ENCODE measurements around the gene TRIM52. TPM values are rescaled to one million over a fixed set of nuclear protein-coding genes. Genes with fewer than 3 reads are reported as not detected.
A peak's percentile ranks its signal among the peaks of the same experiment; 100 is the strongest.

Gene TRIM52
- total and polyA plus RNA-seq, 2 of the 13 experiments (the other 11 are each of a cell fraction or from before 2014, with no cell fraction given): 7.2 to 11.6 TPM

GRCh38 chr5:181236471-181236870 is 24.5 kb downstream of the TRIM52 start (continued):
- TF ChIP-seq POLR2G (IDR thresholded peaks at IDR 0.05; ENCODE audit: low read depth, low read length) (peak; percentile 13; the same call in 1 of the 2 replicates), RBM22 (optimal IDR thresholded peaks at IDR 0.05; ENCODE audit: low read length) (peak; percentile 4)

DNA sequence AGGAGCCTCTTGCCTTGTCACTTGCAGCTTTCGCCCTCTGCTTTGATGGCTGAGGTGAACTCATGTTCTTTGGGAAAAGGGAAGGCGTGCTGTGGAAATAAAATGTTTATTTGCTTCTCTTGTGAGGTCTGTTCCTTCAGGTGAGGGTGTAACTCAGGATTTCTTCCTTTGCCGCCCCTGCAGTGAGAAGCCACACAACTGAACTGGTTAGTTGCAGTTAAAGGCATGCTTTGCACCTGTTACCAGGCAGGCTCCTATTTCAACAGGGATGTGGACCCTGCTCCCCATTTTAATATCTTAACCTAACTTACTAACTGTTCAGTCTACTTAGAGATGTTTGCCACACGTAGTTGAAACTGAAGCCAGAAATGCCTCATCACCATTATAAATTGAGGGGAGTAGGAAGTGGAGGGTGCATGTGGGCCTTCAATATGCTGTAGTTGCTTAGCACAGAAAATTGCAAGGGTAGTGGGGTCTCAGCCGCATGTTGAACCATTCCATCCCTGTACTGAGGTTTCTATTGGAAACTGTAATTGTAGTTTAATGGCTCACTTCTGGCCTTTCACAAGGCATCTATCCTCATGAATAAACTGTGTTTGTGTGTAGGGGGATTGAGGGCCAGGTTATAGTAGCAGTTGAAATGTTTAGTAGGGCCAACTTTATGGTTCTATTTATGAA is 25.1 kb downstream of the TRIM52 start:
- POLR2A ChIA-PET: interaction anchor here (1.8 to 4.3 kb wide), 3 partner anchors 9 to 44 kb away, joined by 5 to 41 read pairs (median 25); partner anchors contain the start of genes RACK1 and TRIM41
- TF ChIP-seq ZNF292 (CRISPR knock-in tag; IDR thresholded peaks at IDR 0.05; ENCODE audit: borderline replicate concordance, low read depth) (no peak), ZNF678 (CRISPR knock-in tag; IDR thresholded peaks at IDR 0.05) (no peak), TRIM22 (IDR thresholded peaks at IDR 0.05) (no peak), IKZF5 (CRISPR knock-in tag; IDR thresholded peaks at IDR 0.05) (no peak), NONO (IDR thresholded peaks at IDR 0.05) (no peak), NONO (CRISPR knock-in tag; conservative IDR thresholded peaks at IDR 0.05) (0 out of 2 replicates have a peak, but pooled peaks have one; percentile 22), POLR2AphosphoS2 (IDR thresholded peaks at IDR 0.05; ENCODE audit: low read depth, low read length) (peak; percentile 92), RBFOX2 (IDR thresholded peaks at IDR 0.05; ENCODE audit: low read depth, low read length) (peak; percentile 70; the same call in 1 of the 2 replicates), MAFF (IDR thresholded peaks at IDR 0.05; ENCODE audit: low read depth, low read length) (peak; percentile 37; the same call in 1 of the 2 replicates), PAX8 (CRISPR knock-in tag; IDR thresholded peaks at IDR 0.05; ENCODE audit: borderline replicate concordance) (no peak), FOXO1 (CRISPR knock-in tag; IDR thresholded peaks at IDR 0.05) (no peak), POLR2AphosphoS5 (IDR thresholded peaks at IDR 0.05; ENCODE audit: low read depth, low read length) (peak; percentile 66), POLR2G (IDR thresholded peaks at IDR 0.05; ENCODE audit: low read depth, low read length) (peak; percentile 59), ZNF235 (CRISPR knock-in tag; IDR thresholded peaks at IDR 0.05; ENCODE audit: borderline replicate concordance) (no peak), ZSCAN25 (CRISPR knock-in tag; IDR thresholded peaks at IDR 0.05) (no peak), RBM22 (optimal IDR thresholded peaks at IDR 0.05; ENCODE audit: low read length) (peak; percentile 99), POLR2A (IDR thresholded peaks at IDR 0.05; ENCODE audit: insufficient read depth in 1 of 2, low read depth in 2 of 2, low read length in 2 of 2) (peak; percentile 33 to 63; a peak in 3 of 4 replicates), PRMT3 (CRISPR knock-in tag; IDR thresholded peaks at IDR 0.05; ENCODE audit: borderline replicate concordance, low read depth) (0 out of 2 replicates have a peak, but pooled peaks have one; percentile 22)
- TF ChIP-seq, protein P1, sequence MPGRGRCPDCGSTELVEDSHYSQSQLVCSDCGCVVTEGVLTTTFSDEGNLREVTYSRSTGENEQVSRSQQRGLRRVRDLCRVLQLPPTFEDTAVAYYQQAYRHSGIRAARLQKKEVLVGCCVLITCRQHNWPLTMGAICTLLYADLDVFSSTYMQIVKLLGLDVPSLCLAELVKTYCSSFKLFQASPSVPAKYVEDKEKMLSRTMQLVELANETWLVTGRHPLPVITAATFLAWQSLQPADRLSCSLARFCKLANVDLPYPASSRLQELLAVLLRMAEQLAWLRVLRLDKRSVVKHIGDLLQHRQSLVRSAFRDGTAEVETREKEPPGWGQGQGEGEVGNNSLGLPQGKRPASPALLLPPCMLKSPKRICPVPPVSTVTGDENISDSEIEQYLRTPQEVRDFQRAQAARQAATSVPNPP (CRISPR knock-in tag; IDR thresholded peaks at IDR 0.05): 0 out of 2 replicates have a peak, but pooled peaks have one; percentile 34

More for the DNA sequence above, 25.1 kb downstream of the TRIM52 start:
- Histone ChIP-seq H3K4me1 (ENCODE audit: insufficient read depth, low read length) (peaks cover 24% of the 10 kb centered on the region), H3K79me2 (ENCODE audit: insufficient read depth, low read length) (peaks cover 2% of the 10 kb centered on the region), H3K4me2 (ENCODE audit: low read depth, low read length) (no peak overlapping the region), H3K36me3 (replicated peaks in 1 of 2; ENCODE audit: control insufficient read depth in 1 of 2, insufficient read depth in 2 of 2, low read length in 2 of 2) (peaks cover 30 to 75% of the 10 kb centered on the region in 2 experiments), H4K20me1 (ENCODE audit: insufficient read depth, low read length) (peaks cover 44% of the 10 kb centered on the region), H3K27me3 (ENCODE audit: control insufficient read depth in 1 of 2, insufficient read depth in 2 of 2, low read length in 2 of 2) (no peaks in the 10 kb centered on the region), H2AFZ (ENCODE audit: low read length) (no peak overlapping the region), H3K9ac (ENCODE audit: insufficient read depth, low read depth, low read length) (no peak overlapping the region), H3K9me3 (ENCODE audit: low read length) (no peaks in the 10 kb centered on the region), H3K4me3 (replicated peaks in 1 of 3; ENCODE audit: insufficient read depth in 1 of 3, low read depth in 2 of 3, low read length in 3 of 3) (no peak overlapping the region), H3K27ac (ENCODE audit: extremely low read length, insufficient read depth, low read length) (peak overlapping the region; percentile 24)
- BruUV-seq (replicated peaks): no TSS peak
- FAIRE-seq (no peak), ATAC-seq (no peak), DNase-seq (ENCODE audit: low spot score) (no peak)
- intact Hi-C loops (cut with micrococcal nuclease; ENCODE audit: unreplicated experiment) (no loop called here), in situ Hi-C loops (cut with HindIII; ENCODE audit: extremely low pct_ligation_motif_present, low pct_unique_long_range_greater_than_20kb) (no loop called here)
- 87% methylated on average over 5 of the region's 5 CpGs for WGBS (ENCODE audit: low lambda C conversion rate)
- CTCF ChIA-PET (ENCODE audit: low intra/inter-chr PET ratio, low total read pairs): no interaction called here

Data from HepG2 (cell line).